Vagina (tissue), 2 donors: ENCODE measurements around the gene ACOT9. TPM values are rescaled to one million over a fixed set of nuclear protein-coding genes. Genes with fewer than 3 reads are reported as not detected.

Experiments used
- DNase-seq, 2 donors: peaks; one replicate each; pipeline ENCODE4 v3.0.0-alpha.2; 2017; ENCODE audit errors: extremely low spot score in 2 of 2
- H3K27ac ChIP-seq: fragments of 200-600 bp; sonication (generic); one replicate; pipeline ENCODE4 v1.5.1; 2019
- H3K27me3 ChIP-seq: fragments of 200-600 bp; sonication (generic); one replicate; pipeline ENCODE4 v1.5.1; 2019
- H3K36me3 ChIP-seq, 2 donors: fragments of 200-600 bp; sonication (generic); one replicate each; pipeline ENCODE4 v1.5.1; 2017 to 2019
- H3K4me1 ChIP-seq: fragments of 200-600 bp; sonication (generic); one replicate; pipeline ENCODE4 v1.5.1; 2019
- H3K4me3 ChIP-seq, 2 donors: fragments of 200-600 bp; sonication (generic); 1 replicate in 1 of 2; 2 replicates in 1 of 2; pipeline ENCODE4 v1.5.1; 2016 to 2019
- H3K9me3 ChIP-seq: fragments of 200-600 bp; sonication (generic); one replicate; pipeline ENCODE4 v1.5.1; 2019
- POLR2A ChIP-seq, 2 donors: fragments of 450-650 bp; IDR thresholded peaks; one replicate each; pipeline ENCODE4 v1.6.1; 2017; ENCODE audit warnings: antibody characterized with exemption in 2 of 2, mild to moderate bottlenecking in 2 of 2, moderate library complexity in 2 of 2
- POLR2AphosphoS5 ChIP-seq, 2 donors: sonication (generic); formaldehyde crosslinking; IDR thresholded peaks; one replicate each; pipeline ENCODE4 v1.9.0; 2017; ENCODE audit warnings: antibody characterized with exemption in 2 of 2, mild to moderate bottlenecking in 2 of 2, low read depth in 1 of 2; ENCODE audit not compliant: insufficient read depth in 1 of 2
- intact Hi-C: fragments of 100-400 bp; cut with DNase I; formaldehyde crosslinking; loops from one replicate; pipeline ENCODE4 v1.15.1; 2023
- small RNA-seq: library from RNA; depleted of rRNA; stranded (forward); fragments of <200 nt; gene quantifications from one replicate; pipeline ENCODE3, GENCODE V24; 2016
- total RNA-seq: library from RNA; depleted of rRNA; stranded (reverse); fragments of >200 nt; gene quantifications from one replicate; pipeline ENCODE4 v1.2.3, GENCODE V29; 2016
- TF ChIP-seq, protein P1 (sequence below), 3 experiments: fragments of 450-650 bp in 2 of 3; fragments of 200-600 bp in 1 of 3; sonication (generic) in 1 of 3; IDR thresholded peaks; one replicate each; pipeline ENCODE4 v1.5.1; 2017 to 2019; ENCODE audit warnings: antibody characterized with exemption in 3 of 3, mild to moderate bottlenecking in 2 of 3, moderate library complexity in 2 of 3

The ACOT9 gene
- total RNA-seq, 1 donor from 2014 or later: 39.0 TPM

DNA sequence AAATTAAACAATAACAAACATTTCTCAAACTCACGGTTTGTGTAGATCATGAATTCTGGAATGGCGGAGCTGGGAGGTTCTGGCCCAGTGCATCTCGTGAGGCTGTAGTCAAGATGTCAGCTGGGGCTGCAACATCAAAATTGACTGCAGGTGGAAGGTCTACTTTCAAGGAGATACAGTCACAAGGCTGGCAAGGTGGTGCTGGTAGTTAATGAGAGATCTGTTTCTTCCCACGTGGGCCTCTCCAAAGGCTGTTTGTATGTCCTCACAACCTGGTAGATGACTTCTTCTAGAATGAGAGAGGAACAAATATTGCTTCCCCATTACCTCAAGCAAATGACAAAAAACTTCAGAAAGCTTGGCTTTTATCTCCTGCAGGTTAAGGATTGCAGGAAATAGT lies 83.7 kb downstream of the ACOT9 start:
- Histone ChIP-seq H3K9me3 (no peaks in the 10 kb centered on the region), H3K36me3 (no peaks in the 10 kb centered on the region), H3K27me3 (no peaks in the 10 kb centered on the region), H3K4me1 (peaks cover 6% of the 10 kb centered on the region), H3K4me3 (no peak overlapping the region), H3K27ac (no peak overlapping the region)
- DNase-seq: no peak
- intact Hi-C loops: no loop called here
- TF ChIP-seq, protein P1, sequence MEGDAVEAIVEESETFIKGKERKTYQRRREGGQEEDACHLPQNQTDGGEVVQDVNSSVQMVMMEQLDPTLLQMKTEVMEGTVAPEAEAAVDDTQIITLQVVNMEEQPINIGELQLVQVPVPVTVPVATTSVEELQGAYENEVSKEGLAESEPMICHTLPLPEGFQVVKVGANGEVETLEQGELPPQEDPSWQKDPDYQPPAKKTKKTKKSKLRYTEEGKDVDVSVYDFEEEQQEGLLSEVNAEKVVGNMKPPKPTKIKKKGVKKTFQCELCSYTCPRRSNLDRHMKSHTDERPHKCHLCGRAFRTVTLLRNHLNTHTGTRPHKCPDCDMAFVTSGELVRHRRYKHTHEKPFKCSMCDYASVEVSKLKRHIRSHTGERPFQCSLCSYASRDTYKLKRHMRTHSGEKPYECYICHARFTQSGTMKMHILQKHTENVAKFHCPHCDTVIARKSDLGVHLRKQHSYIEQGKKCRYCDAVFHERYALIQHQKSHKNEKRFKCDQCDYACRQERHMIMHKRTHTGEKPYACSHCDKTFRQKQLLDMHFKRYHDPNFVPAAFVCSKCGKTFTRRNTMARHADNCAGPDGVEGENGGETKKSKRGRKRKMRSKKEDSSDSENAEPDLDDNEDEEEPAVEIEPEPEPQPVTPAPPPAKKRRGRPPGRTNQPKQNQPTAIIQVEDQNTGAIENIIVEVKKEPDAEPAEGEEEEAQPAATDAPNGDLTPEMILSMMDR (IDR thresholded peaks at IDR 0.05): no peak
- no peak for TF ChIP-seq POLR2AphosphoS5 (IDR thresholded peaks at IDR 0.05; ENCODE audit: insufficient read depth in 1 of 2, low read depth in 1 of 2)
- TF ChIP-seq POLR2A (IDR thresholded peaks at IDR 0.05): no peak

DNA sequence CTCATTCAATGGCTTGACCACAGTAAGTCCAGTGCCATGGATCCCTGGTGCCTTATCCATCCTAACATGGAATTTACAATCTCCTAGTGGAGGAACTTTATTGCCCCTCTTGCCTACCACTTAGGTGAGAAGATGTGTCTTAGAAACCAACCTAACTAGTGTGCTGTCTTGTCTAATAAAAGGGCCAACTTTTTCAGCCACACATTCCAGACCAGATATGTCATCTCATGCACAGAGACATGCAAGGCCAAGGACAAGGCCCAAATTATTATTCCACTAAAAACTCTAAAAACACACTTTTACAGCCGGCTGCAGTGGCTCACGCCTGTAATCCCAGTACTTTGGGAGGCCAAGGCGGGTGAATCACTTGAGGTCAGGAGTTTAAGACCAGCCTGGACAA lies 86.4 kb downstream of the ACOT9 start:
- no peaks in the 10 kb centered on the region for H3K36me3 ChIP-seq
- H3K4me1 ChIP-seq: peaks cover 6% of the 10 kb centered on the region
- no peak for DNase-seq
- no peak overlapping the region for H3K4me3 ChIP-seq
- no peak overlapping the region for H3K27ac ChIP-seq
- no peaks in the 10 kb centered on the region for H3K27me3 ChIP-seq
- intact Hi-C loops: no loop called here
- no peak for TF ChIP-seq POLR2AphosphoS5 (IDR thresholded peaks at IDR 0.05; ENCODE audit: insufficient read depth in 1 of 2, low read depth in 1 of 2)
- TF ChIP-seq, protein P1 (IDR thresholded peaks at IDR 0.05): no peak
- TF ChIP-seq POLR2A (IDR thresholded peaks at IDR 0.05): no peak
- no peaks in the 10 kb centered on the region for H3K9me3 ChIP-seq

DNA sequence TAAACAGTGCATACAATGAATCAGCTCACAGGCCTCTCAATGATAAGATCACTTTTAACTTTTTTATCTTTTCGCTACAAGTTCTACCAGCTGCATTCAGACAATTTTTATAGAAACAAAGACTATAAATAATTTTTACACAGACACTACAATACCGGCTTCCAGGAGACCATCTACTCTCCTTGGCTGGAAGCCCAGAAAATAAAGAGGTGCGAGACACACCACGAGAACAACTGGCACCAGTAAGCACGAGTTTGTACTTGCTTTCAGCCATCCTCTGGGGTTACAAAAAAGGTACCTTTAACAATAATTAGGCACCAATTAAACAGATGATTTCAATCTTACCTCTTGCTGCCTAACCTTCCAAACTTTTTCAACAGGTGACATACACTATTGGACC lies 87.0 kb downstream of the ACOT9 start:
- intact Hi-C loops: no loop called here
- no peak overlapping the region for H3K27ac ChIP-seq
- TF ChIP-seq POLR2A (IDR thresholded peaks at IDR 0.05) (no peak), POLR2AphosphoS5 (IDR thresholded peaks at IDR 0.05; ENCODE audit: insufficient read depth in 1 of 2, low read depth in 1 of 2) (no peak)
- TF ChIP-seq, protein P1 (IDR thresholded peaks at IDR 0.05): no peak
- peaks cover 6% of the 10 kb centered on the region for H3K4me1 ChIP-seq
- no peak for DNase-seq
- no peaks in the 10 kb centered on the region for H3K36me3 ChIP-seq
- H3K27me3 ChIP-seq: no peaks in the 10 kb centered on the region
- no peaks in the 10 kb centered on the region for H3K9me3 ChIP-seq
- H3K4me3 ChIP-seq: no peak overlapping the region

Small RNA genes within 50 kb of the gene (small RNA-seq; reads per million reads assigned to genes)
- gene RF00019: not detected

Other genes starting within 250 kb of the ACOT9 start
- gene PRDX4, start 75.8 kb downstream of the ACOT9 start, total RNA-seq: 98.2 TPM
- gene SAT1, start 39.9 kb upstream of the ACOT9 start, total RNA-seq: 389 TPM
- gene APOO, start 164.7 kb upstream of the ACOT9 start, total RNA-seq: 8.6 TPM
- gene CXorf58, start 164.7 kb upstream of the ACOT9 start, total RNA-seq: not detected